NCI-H774 (cell line): ENCODE results near the gene OR6K3.
"Not testable (repeated sequence)": the region's sequence is repeated elsewhere in the genome, so short reads cannot be mapped to it uniquely, and the experiment has no call there.

ENCODE experiments used
- DNase-seq: peaks from one replicate; lab custom pipeline; 2025; lab: John Stamatoyannopoulos, UW

The OR6K3 gene

GRCh38 chr1:158720620-158721019 is at the start of gene OR6K3:
Gene OR6K3 (minus strand): TSS chr1:158720720. CDS start chr1:158718115, 2,605 bp downstream.
- no peak for DNase-seq

GRCh38 chr1:158754420-158754819 is 33.9 kb upstream of the OR6K3 start, which contains the start of gene OR6K6:
Gene OR6K6 (plus strand): TSS chr1:158754720. CDS start chr1:158754888, 168 bp downstream.
- DNase-seq: no peak

- DNase-seq: no peak
Observed at GRCh38 chr1:158752155-158752712, 31.7 kb upstream of the OR6K3 start.

- DNase-seq: no peak
Observed at GRCh38 chr1:158735848-158736247, 15.3 kb upstream of the OR6K3 start.

GRCh38 chr1:158732524-158732923 is 12.0 kb upstream of the OR6K3 start:
- DNase-seq: no peak

- DNase-seq: no peak
Observed at GRCh38 chr1:158731707-158732106, 11.2 kb upstream of the OR6K3 start.

GRCh38 chr1:158730453-158730852 is 9.9 kb upstream of the OR6K3 start:
- no peak for DNase-seq

- DNase-seq: no peak
Observed at GRCh38 chr1:158728510-158729225, 8.1 kb upstream of the OR6K3 start.

GRCh38 chr1:158724442-158724841 is 3.9 kb upstream of the OR6K3 start:
- no peak for DNase-seq

GRCh38 chr1:158719664-158720063 is 856 bp downstream of the OR6K3 start:
- DNase-seq: no peak

GRCh38 chr1:158717344-158717743 is 3.2 kb downstream of the OR6K3 start:
- no peak for DNase-seq

GRCh38 chr1:158716335-158716734 is 4.2 kb downstream of the OR6K3 start:
- DNase-seq: no peak

GRCh38 chr1:158714754-158715153 is 5.8 kb downstream of the OR6K3 start:
- DNase-seq: no peak

GRCh38 chr1:158711098-158711497 is 9.4 kb downstream of the OR6K3 start:
- DNase-seq: no peak

GRCh38 chr1:158706096-158706495 is 14.4 kb downstream of the OR6K3 start:
- no peak for DNase-seq

- DNase-seq: no peak
Observed at GRCh38 chr1:158700552-158700951, 20.0 kb downstream of the OR6K3 start, which contains the start of gene OR6K2. Gene OR6K2 (minus strand): TSS chr1:158700652. CDS start chr1:158700652, 0 bp downstream.

GRCh38 chr1:158694596-158694995 is 25.9 kb downstream of the OR6K3 start:
- no peak for DNase-seq

GRCh38 chr1:158692356-158692755 is 28.2 kb downstream of the OR6K3 start:
- DNase-seq: no peak

GRCh38 chr1:158691907-158692306 is 28.6 kb downstream of the OR6K3 start:
- no peak for DNase-seq

GRCh38 chr1:158691149-158691548 is 29.4 kb downstream of the OR6K3 start:
- DNase-seq: not testable (repeated sequence)

- DNase-seq: no peak
Observed at GRCh38 chr1:158689875-158690274, 30.6 kb downstream of the OR6K3 start.

- no peak for DNase-seq
Observed at GRCh38 chr1:158689110-158689509, 31.4 kb downstream of the OR6K3 start.

GRCh38 chr1:158688343-158688742 is 32.2 kb downstream of the OR6K3 start:
- not testable (repeated sequence) for DNase-seq

- no peak for DNase-seq
Observed at GRCh38 chr1:158687037-158687436, 33.5 kb downstream of the OR6K3 start.
